Stimulated activated naive CD8-positive, alpha-beta T cell treated with anti-CD3 and anti-CD28 coated beads, Interleukin-15, Interleukin-2, amounts not matched to agents 100 U/mL and 50 U/mL, for 24 hours (primary cell): ENCODE results near the gene MAP3K6.
A peak's percentile ranks its signal among the peaks of the same experiment; 100 is the strongest.

ENCODE experiments used
- ATAC-seq: fragments of 150-1000 bp; cut with Tn5 transposase; one replicate; pipeline ENCODE4 v1.10.0; 2021
- DNase-seq: peaks from one replicate; pipeline ENCODE4 v3.0.0; 2021

Gene MAP3K6

DNA sequence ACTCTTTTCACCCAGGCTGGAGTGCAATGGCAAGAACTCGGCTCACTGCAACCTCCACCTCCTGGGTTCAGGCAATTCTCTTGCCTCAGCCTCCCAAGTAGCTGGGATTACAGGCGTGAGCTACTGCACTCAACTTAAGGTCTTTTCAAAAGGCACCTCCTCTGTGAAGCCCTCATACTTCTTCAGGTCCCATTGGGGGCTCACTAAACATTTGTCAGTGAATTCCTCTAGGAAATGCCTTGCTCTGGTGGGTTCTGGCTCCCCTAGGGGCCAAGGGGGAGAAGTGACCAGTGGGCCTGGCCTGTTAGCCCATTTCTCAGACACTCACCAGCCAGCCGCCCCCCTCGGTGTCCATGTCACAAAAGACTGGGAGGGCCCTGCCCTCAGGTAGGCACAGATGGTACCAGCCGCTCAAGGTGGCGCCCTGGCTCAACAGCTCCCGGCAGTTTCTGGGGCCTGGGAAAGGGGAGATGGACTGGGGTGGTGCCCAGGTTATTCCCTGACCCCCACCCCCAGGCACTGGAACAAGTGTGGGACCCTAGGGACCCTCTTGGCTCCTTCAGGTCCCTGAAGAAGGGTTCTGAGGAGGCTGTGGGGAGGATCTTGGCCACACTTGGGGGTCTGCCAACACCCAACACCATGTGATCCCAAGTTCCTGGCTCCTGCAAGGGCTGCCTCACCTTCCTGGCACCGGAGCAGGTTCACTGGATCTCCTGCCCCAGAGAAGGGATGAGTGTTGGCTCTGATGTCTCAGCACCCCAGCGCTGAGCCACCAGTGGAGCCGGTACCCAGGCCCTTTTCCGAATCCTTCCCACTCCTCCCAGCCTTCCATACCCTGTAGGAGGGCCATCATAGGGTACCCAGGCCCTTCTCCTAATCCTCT is 6.3 kb upstream of the MAP3K6 start:
- DNase-seq (no peak), ATAC-seq (no peak)

GRCh38 chr1:27372022-27372807 is 5.5 kb upstream of the MAP3K6 start:
- DNase-seq (no peak), ATAC-seq (no peak)

DNA sequence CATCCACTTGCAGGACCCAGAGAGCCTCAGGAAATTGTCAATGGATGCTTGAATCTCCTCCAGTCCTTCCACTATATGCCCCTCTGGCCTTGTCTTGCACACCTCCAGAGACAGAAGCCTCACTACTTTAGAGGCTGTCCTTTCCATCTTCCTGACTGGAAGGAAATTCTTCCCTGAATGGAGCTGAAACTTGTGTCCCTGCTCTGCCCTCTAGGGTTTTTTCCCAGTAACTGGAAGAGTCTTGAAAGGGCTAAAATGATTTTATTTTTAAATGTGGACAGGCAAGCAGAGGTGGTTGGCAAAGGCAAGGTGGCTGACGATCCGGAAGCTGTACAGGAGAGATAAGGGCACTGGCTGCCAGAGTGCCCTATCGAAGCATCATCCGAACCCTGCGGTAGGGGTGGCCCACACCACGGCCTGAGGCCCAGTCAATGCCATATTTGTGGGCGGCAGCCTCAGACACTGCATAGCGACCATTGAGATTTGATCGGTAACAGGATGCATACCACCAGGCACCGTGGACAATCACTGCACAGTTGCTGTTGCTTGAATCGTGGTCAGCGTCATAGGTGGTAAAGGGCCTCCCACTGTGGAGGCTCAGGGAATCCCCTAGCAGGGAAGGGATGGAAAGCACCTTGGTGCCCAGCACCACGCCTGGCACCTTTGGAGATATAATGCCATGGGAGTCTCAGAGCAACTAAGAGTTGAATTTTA is 2.3 kb upstream of the MAP3K6 start:
- no peak for ATAC-seq
- no peak for DNase-seq

GRCh38 chr1:27367160-27367650 is 444 bp upstream of the MAP3K6 start:
- DNase-seq (no peak), ATAC-seq (no peak)

DNA sequence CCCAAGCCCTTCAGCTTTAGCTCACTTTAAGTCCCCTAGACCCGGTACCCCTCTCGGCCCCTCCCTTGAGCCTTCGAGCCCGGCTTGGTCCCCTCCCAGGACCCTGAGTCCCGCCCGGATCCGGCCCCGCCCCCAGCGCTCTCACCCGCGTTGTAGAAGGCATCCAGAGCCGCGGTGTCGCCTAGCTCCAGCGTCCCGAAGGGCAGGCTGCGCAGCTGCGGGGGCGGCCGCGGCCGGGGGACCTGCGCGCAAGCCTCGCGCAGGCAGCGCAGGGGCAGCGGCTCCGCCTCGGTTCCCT is 699 bp downstream of the MAP3K6 start:
- peak; percentile 83 for ATAC-seq
- DNase-seq, result peak; percentile 86

DNA sequence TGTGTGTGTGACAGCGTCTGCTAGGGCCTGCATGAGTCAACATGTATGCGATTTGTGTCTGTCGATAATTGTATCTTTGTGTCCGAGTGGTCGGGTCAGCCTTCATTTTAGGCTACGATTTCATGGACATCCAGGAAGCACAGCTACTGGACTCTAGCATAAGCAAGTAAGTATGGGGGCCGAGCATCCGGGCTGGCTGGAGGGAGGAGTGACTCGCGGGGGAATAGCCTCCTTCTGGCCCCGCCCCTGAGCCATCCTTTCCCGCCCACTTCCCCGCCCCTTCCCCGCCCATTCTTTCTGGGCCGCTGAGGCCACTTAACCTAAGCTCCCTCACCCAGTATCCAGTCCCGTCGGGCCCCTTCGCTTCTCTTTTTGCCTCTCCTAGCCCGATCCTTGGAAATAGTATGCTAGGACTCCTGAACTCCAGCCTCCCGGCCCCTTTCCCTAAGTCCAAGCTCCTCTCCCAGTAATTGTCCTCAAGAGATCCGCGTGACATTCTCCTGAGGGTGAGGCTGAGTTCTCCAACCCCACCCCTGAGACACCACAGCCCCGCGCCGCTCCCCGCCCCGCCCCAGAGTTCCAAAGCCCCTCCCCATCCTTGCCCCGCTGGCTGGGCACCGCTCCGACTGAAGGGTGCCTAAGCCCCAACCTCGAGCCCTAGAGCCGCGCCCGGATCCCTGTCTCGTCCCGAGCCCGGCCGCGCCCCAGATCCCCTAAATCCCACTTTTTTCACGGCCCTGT is 1.2 kb downstream of the MAP3K6 start:
- ATAC-seq, result peak; percentile 66
- DNase-seq, result peak; percentile 84

GRCh38 chr1:27364696-27365371 is 1.9 kb downstream of the MAP3K6 start:
- DNase-seq (no peak), ATAC-seq (no peak)

DNA sequence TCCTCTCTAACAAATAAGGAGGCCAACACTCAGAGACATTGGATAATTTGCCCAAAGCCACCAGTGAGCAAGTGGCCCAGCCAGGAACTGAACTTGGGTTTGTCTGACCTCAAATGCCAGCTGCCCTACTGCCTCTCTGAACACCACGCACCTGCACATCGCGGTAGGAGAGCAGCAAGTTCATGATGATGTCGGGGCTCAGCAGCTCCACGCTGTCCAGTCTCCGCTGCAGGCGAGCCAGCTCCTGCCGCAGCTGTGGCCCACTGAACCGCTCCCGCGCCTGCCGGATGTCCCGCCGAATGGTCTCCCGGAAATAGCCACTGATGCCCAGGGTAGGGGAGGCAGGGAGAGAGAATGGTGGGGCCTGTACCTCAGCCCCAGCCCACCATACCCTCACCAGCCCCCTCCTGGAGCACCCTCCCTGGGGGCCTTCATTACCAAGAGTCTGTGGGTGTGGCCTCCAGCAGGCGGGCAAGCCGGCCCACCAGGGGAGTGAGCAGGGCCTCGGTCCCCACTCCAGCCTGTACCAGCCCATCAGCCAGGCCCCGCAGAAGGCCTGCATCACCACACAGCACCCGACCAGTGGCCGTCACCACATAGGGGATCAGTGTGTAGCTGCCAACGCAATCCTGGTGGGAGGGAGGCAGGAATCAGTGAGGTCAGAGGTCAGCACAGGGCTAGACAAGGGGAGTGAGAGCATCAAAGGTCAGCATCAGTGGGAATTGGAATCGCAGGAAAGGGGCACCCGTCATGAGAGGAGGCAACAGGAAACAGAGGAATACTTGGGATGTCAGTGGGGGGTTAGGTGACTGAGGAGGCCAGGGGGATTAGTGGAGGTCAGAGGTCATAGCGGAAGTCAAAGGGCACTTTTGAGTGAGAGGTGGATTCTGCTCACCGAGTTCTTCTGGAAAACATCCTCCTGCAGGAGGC is 2.7 kb downstream of the MAP3K6 start:
- no peak for ATAC-seq
- no peak for DNase-seq

DNA sequence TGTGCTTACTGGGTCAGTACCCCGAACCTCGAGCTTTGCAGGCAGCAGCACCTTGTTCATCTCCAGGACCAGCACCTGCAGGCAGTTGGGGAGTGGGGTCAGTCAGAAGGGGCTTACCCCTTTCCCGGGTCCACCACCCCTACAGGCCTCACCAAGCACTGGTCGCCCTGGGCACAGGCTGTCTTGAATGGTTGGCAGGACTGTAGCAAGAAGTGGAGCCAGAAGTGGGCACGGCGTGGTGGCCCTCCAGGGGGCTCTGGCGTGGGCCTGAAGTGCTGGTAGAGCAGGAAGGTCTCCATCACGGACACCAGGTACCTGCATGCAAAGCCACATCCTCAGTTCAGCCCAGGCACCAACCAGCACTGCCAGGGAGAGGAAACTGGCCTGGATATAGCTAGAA is 5.2 kb downstream of the MAP3K6 start:
- no peak for DNase-seq
- ATAC-seq, result no peak

DNA sequence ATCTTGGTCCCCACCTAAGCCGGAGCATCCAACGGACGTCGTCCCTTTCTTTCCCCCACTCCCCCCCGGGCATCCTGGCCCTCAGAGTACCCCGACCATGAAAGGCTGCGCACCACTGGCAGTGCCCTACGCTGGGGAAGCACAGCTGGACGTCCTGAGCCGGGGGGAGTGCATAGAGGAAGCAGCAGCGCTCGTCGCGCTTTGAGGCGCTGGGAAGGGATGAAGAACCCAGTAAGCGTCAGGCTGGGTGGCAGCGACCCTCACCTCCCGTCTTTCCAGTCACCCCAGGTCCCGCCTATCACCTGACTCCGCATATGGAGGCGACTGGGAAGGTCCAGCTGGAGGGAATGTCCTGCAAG is 5.7 kb downstream of the MAP3K6 start:
- ATAC-seq, result no peak

DNA sequence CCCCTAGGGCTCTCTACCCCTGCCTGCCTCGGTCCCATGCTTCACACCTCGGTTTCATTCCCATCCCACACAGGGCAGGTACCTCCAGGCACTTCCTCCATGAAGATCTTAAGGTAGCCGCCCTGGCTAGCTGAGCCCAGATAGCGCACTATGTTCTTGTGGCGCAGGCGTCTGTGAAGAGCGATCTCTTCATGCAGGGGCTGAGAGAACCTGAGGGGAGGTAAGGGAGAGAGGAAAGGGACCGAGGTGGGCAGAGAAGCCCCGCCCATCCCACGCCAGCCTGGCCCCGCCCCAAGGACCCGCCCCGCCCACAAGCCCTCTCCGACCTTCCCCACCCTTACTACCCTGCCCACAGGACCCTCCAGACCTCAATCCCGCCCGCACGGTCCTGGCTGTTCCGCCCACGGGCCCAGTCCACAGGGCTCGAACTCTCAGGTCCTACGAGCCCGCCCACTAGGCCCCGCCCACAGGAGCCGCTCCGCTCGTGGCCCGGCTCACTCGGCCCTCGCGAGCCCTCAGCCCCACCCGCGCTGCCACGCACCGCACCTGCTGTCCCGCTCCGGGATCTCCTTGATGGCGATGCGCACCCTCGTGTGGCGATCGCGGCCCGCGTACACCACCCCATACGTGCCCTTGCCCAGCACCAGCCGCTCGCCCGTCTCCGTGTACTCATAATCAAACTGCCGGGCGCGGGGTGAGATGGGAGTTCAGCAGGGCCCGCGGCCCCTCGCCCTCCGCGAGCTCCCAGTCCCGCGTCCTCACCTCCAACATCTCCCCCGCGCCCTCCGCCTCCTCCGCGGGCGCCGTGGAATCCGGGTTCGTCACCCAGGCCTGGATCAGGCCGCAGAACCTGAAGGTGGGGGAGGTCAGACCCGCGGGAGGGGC is 6.4 kb downstream of the MAP3K6 start:
- DNase-seq (peak; percentile 47), ATAC-seq (no peak)

More for the DNA sequence above, 5.7 kb downstream of the MAP3K6 start:
- no peak for DNase-seq

DNA sequence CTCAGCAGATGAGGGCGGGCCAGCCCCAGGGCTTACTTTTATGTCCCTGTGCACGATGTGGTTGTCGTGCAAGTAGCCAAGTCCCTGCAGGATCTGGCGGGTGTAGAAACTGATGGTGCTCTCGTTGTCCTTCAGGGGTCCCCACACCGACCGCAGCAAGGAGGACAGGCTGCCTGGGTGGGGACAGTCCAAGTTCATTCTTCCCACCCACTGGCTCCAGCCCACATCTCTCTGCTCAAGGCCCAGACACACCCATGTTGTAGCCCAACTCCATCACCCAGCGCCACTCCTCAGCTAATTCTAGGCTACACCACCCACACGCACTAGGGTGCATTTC is 7.0 kb downstream of the MAP3K6 start:
- ATAC-seq (no peak), DNase-seq (no peak)

DNA sequence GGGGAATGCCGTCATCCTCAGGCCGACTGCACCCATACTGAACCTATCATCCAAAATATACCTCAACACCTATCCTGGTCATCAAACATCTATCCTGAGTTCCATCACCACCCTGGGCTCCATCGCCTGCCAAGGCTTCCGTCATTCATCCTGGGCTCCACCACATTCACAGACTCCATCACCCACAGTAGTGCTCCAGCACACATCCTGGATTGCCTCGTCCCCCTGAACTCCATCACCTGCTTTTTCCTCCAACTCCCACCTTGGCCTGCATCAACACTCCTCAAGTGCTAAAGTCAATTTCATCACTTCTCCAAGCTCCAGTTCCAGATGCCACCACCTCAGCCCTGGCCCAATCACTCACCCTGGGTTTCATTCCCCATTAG is 7.8 kb downstream of the MAP3K6 start:
- ATAC-seq, result no peak
- DNase-seq, result no peak

DNA sequence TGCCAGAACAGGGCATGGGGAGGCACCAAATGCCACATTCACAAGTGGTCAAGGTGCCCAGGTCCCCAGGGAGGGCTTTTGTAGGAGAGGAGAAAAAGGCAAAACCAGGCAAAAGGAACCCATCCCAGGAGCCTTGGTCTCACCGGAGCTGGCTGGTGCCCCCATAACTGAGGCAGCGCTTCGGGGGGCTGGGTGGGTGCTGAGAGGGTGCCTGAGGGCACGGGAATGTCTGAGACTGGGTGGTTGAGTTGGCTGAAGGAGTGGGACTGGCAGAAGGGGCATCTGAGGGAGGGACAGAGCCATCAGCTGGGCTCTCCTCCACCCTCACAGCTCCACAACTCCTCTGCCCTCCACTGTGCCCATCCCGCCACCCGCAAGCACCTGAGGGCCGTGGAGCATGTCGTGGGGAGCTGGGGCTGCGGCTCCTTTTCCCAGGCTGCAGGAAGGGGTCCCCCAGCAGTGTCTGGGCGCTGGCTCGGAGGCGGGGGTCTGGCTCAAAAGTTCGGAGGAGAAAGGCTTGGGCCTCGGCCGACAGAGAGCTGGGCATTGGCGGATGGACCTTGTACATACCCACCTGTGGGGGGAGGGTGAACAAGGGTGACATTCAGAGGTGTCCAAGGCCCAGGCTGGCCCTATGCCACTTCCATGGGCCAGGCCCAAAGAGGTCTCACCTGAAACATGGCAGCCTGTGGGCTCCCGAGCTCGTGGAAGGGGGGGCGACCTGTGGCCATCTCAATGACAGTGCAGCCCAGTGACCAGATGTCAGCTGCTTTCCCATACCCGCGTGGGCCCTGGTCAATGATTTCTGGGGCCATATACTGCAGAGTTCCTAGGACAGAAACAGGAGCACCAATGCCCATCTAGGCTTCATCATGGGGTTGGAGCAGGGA is 8.5 kb downstream of the MAP3K6 start:
- no peak for ATAC-seq
- DNase-seq, result no peak

GRCh38 chr1:27357281-27358037 is 9.3 kb downstream of the MAP3K6 start:
- ATAC-seq (peak; percentile 53), DNase-seq (peak; percentile 82)

DNA sequence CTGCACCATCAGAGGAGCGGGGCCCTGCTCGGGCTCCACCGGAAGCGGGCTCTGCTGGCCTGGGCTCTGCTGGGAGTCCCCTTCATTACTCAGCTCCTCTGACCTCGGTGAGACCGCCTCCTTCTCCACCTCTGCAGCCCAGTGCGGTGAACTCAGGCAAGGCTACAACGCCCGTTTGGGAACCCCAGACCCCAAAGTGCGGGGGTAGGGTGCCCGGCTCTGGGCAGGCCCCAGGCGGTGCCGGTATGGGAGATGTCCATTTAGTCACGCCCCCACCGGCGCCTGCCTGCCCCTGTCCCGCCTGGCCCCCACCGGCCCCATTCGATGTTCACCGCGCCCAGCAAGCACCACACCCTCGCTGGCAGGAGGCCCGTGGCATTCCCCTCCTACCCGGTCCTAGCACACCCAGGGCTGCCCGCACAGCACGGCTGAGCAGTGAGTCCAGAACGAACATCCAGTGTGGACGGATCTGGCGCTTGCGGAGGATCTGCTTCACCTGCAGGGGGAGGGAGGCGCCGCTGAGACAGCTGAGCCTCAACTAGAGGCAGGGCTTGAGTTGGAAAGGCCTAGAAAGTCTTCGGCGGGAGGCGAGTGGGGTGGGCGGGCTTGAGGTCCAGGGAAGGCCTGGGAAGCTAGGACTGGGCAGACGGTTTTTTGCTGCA is 10.0 kb downstream of the MAP3K6 start:
- ATAC-seq (peak; percentile 70), DNase-seq (peak; percentile 63)

- ATAC-seq (no peak), DNase-seq (no peak)
These were observed 10.5 kb downstream of the MAP3K6 start for GRCh38 chr1:27356277-27356618.
